ENCODE measurements around the gene WDFY3.

Gene WDFY3

GRCh38 chr4:84927428-84927827 is 39.1 kb downstream of the WDFY3 start:
- no peaks in the 10 kb centered on the region for H3K27me3 ChIP-seq (ENCODE audit: control insufficient read depth in 1 of 2, insufficient read depth in 2 of 2, low read length in 2 of 2)
- no peak overlapping the region for H3K4me3 ChIP-seq (ENCODE audit: low read length in 2 of 2)
- no peaks in the 10 kb centered on the region for H3K9me3 ChIP-seq (ENCODE audit: control insufficient read depth in 2 of 2, low read length in 2 of 2)
- H3K27ac ChIP-seq (ENCODE audit: low read length) = no peak overlapping the region
- H3K9ac ChIP-seq (ENCODE audit: low read length in 2 of 2) = no peak overlapping the region
- H3K4me1 ChIP-seq (ENCODE audit: control insufficient read depth, insufficient read depth, low read length) = no peaks in the 10 kb centered on the region
- H3K36me3 ChIP-seq (ENCODE audit: control insufficient read depth in 2 of 2, insufficient read depth in 2 of 2, low read length in 2 of 2) = peaks cover 3 to 8% of the 10 kb centered on the region in 2 donors

- Histone ChIP-seq H3K9ac (ENCODE audit: low read length in 2 of 2) (no peak overlapping the region), H3K27ac (ENCODE audit: low read length) (no peak overlapping the region), H3K36me3 (ENCODE audit: control insufficient read depth in 2 of 2, insufficient read depth in 2 of 2, low read length in 2 of 2) (peaks cover 0 to 8% of the 10 kb centered on the region in 2 donors), H3K9me3 (ENCODE audit: control insufficient read depth in 2 of 2, low read length in 2 of 2) (no peaks in the 10 kb centered on the region), H3K27me3 (ENCODE audit: control insufficient read depth in 1 of 2, insufficient read depth in 2 of 2, low read length in 2 of 2) (no peaks in the 10 kb centered on the region), H3K4me3 (ENCODE audit: low read length in 2 of 2) (no peak overlapping the region), H3K4me1 (ENCODE audit: control insufficient read depth, insufficient read depth, low read length) (no peaks in the 10 kb centered on the region)
These were observed 40.9 kb downstream of the WDFY3 start for GRCh38 chr4:84925558-84925957.

GRCh38 chr4:84924434-84924833 is 42.1 kb downstream of the WDFY3 start:
- Histone ChIP-seq H3K9ac (ENCODE audit: low read length in 2 of 2) (no peak overlapping the region), H3K27me3 (ENCODE audit: control insufficient read depth in 1 of 2, insufficient read depth in 2 of 2, low read length in 2 of 2) (no peaks in the 10 kb centered on the region)

GRCh38 chr4:84920617-84921016 is 45.9 kb downstream of the WDFY3 start:
- H3K27me3 ChIP-seq (ENCODE audit: control insufficient read depth in 1 of 2, insufficient read depth in 2 of 2, low read length in 2 of 2) = no peaks in the 10 kb centered on the region
- H3K9me3 ChIP-seq (ENCODE audit: control insufficient read depth in 2 of 2, low read length in 2 of 2) = no peaks in the 10 kb centered on the region
- H3K4me3 ChIP-seq (ENCODE audit: low read length in 2 of 2) = no peak overlapping the region
- no peak overlapping the region for H3K9ac ChIP-seq (ENCODE audit: low read length in 2 of 2)
- no peaks in the 10 kb centered on the region for H3K36me3 ChIP-seq (ENCODE audit: control insufficient read depth in 2 of 2, insufficient read depth in 2 of 2, low read length in 2 of 2)
- H3K27ac ChIP-seq (ENCODE audit: low read length) = no peak overlapping the region
- no peaks in the 10 kb centered on the region for H3K4me1 ChIP-seq (ENCODE audit: control insufficient read depth, insufficient read depth, low read length)

More at GRCh38 chr4:84924434-84924833, 42.1 kb downstream of the WDFY3 start:
- Histone ChIP-seq H3K9me3 (ENCODE audit: control insufficient read depth in 2 of 2, low read length in 2 of 2) (no peaks in the 10 kb centered on the region), H3K4me3 (ENCODE audit: low read length in 2 of 2) (no peak overlapping the region), H3K36me3 (ENCODE audit: control insufficient read depth in 2 of 2, insufficient read depth in 2 of 2, low read length in 2 of 2) (peaks cover 0 to 5% of the 10 kb centered on the region in 2 donors), H3K4me1 (ENCODE audit: control insufficient read depth, insufficient read depth, low read length) (no peaks in the 10 kb centered on the region), H3K27ac (ENCODE audit: low read length) (no peak overlapping the region)

GRCh38 chr4:84917869-84918600 is 48.5 kb downstream of the WDFY3 start:
- Histone ChIP-seq H3K9ac (ENCODE audit: low read length in 2 of 2) (no peak overlapping the region), H3K4me3 (ENCODE audit: low read length in 2 of 2) (no peak overlapping the region), H3K27me3 (ENCODE audit: control insufficient read depth in 1 of 2, insufficient read depth in 2 of 2, low read length in 2 of 2) (no peaks in the 10 kb centered on the region), H3K36me3 (ENCODE audit: control insufficient read depth in 2 of 2, insufficient read depth in 2 of 2, low read length in 2 of 2) (no peaks in the 10 kb centered on the region), H3K27ac (ENCODE audit: low read length) (no peak overlapping the region), H3K4me1 (ENCODE audit: control insufficient read depth, insufficient read depth, low read length) (no peaks in the 10 kb centered on the region), H3K9me3 (ENCODE audit: control insufficient read depth in 2 of 2, low read length in 2 of 2) (no peaks in the 10 kb centered on the region)

GRCh38 chr4:84917086-84917821 is 49.2 kb downstream of the WDFY3 start:
- H3K36me3 ChIP-seq (ENCODE audit: control insufficient read depth in 2 of 2, insufficient read depth in 2 of 2, low read length in 2 of 2) = no peaks in the 10 kb centered on the region
- no peak overlapping the region for H3K27ac ChIP-seq (ENCODE audit: low read length)
- H3K4me1 ChIP-seq (ENCODE audit: control insufficient read depth, insufficient read depth, low read length) = no peaks in the 10 kb centered on the region
- H3K9me3 ChIP-seq (ENCODE audit: control insufficient read depth in 2 of 2, low read length in 2 of 2) = no peaks in the 10 kb centered on the region
- no peaks in the 10 kb centered on the region for H3K27me3 ChIP-seq (ENCODE audit: control insufficient read depth in 1 of 2, insufficient read depth in 2 of 2, low read length in 2 of 2)
- H3K4me3 ChIP-seq (ENCODE audit: low read length in 2 of 2) = no peak overlapping the region
- H3K9ac ChIP-seq (ENCODE audit: low read length in 2 of 2) = no peak overlapping the region

- no peaks in the 10 kb centered on the region for H3K4me1 ChIP-seq (ENCODE audit: control insufficient read depth, insufficient read depth, low read length)
- no peak overlapping the region for H3K9ac ChIP-seq (ENCODE audit: low read length in 2 of 2)
- H3K27ac ChIP-seq (ENCODE audit: low read length) = no peak overlapping the region
- H3K9me3 ChIP-seq (ENCODE audit: control insufficient read depth in 2 of 2, low read length in 2 of 2) = no peaks in the 10 kb centered on the region
- no peaks in the 10 kb centered on the region for H3K27me3 ChIP-seq (ENCODE audit: control insufficient read depth in 1 of 2, insufficient read depth in 2 of 2, low read length in 2 of 2)
- no peak overlapping the region for H3K4me3 ChIP-seq (ENCODE audit: low read length in 2 of 2)
- no peaks in the 10 kb centered on the region for H3K36me3 ChIP-seq (ENCODE audit: control insufficient read depth in 2 of 2, insufficient read depth in 2 of 2, low read length in 2 of 2)
These were observed 50.3 kb downstream of the WDFY3 start for GRCh38 chr4:84916227-84916626.

GRCh38 chr4:84915396-84915780 is 51.1 kb downstream of the WDFY3 start:
- Histone ChIP-seq H3K4me1 (ENCODE audit: control insufficient read depth, insufficient read depth, low read length) (no peaks in the 10 kb centered on the region), H3K9ac (ENCODE audit: low read length in 2 of 2) (no peak overlapping the region), H3K4me3 (ENCODE audit: low read length in 2 of 2) (no peak overlapping the region), H3K9me3 (ENCODE audit: control insufficient read depth in 2 of 2, low read length in 2 of 2) (no peaks in the 10 kb centered on the region), H3K36me3 (ENCODE audit: control insufficient read depth in 2 of 2, insufficient read depth in 2 of 2, low read length in 2 of 2) (no peaks in the 10 kb centered on the region), H3K27ac (ENCODE audit: low read length) (no peak overlapping the region), H3K27me3 (ENCODE audit: control insufficient read depth in 1 of 2, insufficient read depth in 2 of 2, low read length in 2 of 2) (no peaks in the 10 kb centered on the region)

- Histone ChIP-seq H3K9ac (ENCODE audit: low read length in 2 of 2) (no peak overlapping the region), H3K4me3 (ENCODE audit: low read length in 2 of 2) (no peak overlapping the region), H3K4me1 (ENCODE audit: control insufficient read depth, insufficient read depth, low read length) (no peaks in the 10 kb centered on the region), H3K9me3 (ENCODE audit: control insufficient read depth in 2 of 2, low read length in 2 of 2) (no peaks in the 10 kb centered on the region), H3K27me3 (ENCODE audit: control insufficient read depth in 1 of 2, insufficient read depth in 2 of 2, low read length in 2 of 2) (no peaks in the 10 kb centered on the region), H3K36me3 (ENCODE audit: control insufficient read depth in 2 of 2, insufficient read depth in 2 of 2, low read length in 2 of 2) (no peaks in the 10 kb centered on the region), H3K27ac (ENCODE audit: low read length) (no peak overlapping the region)
These were observed 51.6 kb downstream of the WDFY3 start for GRCh38 chr4:84914686-84915395.

- no peaks in the 10 kb centered on the region for H3K4me1 ChIP-seq (ENCODE audit: control insufficient read depth, insufficient read depth, low read length)
These were observed 53.3 kb downstream of the WDFY3 start for GRCh38 chr4:84913176-84913575.

More at GRCh38 chr4:84913176-84913575, 53.3 kb downstream of the WDFY3 start:
- Histone ChIP-seq H3K9me3 (ENCODE audit: control insufficient read depth in 2 of 2, low read length in 2 of 2) (no peaks in the 10 kb centered on the region), H3K27me3 (ENCODE audit: control insufficient read depth in 1 of 2, insufficient read depth in 2 of 2, low read length in 2 of 2) (no peaks in the 10 kb centered on the region), H3K9ac (ENCODE audit: low read length in 2 of 2) (no peak overlapping the region), H3K27ac (ENCODE audit: low read length) (no peak overlapping the region), H3K4me3 (ENCODE audit: low read length in 2 of 2) (no peak overlapping the region), H3K36me3 (ENCODE audit: control insufficient read depth in 2 of 2, insufficient read depth in 2 of 2, low read length in 2 of 2) (no peaks in the 10 kb centered on the region)

All from stomach smooth muscle (tissue), 2 donors.